PC-3 (cell line): ENCODE results near the gene SRRM2. TPM values are rescaled to one million over a fixed set of nuclear protein-coding genes. Genes with fewer than 3 reads are reported as not detected.

Experiments used
- ATAC-seq: fragments of 200-7000 bp; cut with Tn5 transposase; 2 replicates; pipeline ENCODE4 v1.9.1; 2020; ENCODE audit warnings: mild to moderate bottlenecking, moderate library complexity
- BruUV-seq: library from RNA; stranded (reverse); fragments of 400-500 nt; replicated peaks from 2 replicates; lab custom pipeline; 2021; lab: Mats Ljungman, UMichigan
- CTCF ChIA-PET: fragments of 300-600 bp; sonication (Branson Sonifier 250); formaldehyde crosslinking; loops from one replicate; lab custom pipeline; 2022; ENCODE audit warnings: antibody characterized with exemption; lab: Charles Lee
- POLR2A ChIA-PET: fragments of 300-600 bp; sonication (Branson Sonifier 250); formaldehyde crosslinking; loops from one replicate; lab custom pipeline; 2022; ENCODE audit warnings: antibody characterized with exemption; ENCODE audit not compliant: unreplicated experiment; lab: Charles Lee
- DNase-seq: peaks from one replicate; pipeline ENCODE4 v3.0.0-alpha.2; 2015
- H2AFZ ChIP-seq: fragments of 300-600 bp; sonication (generic); 2 replicates; pipeline ENCODE4 v1.6.0; 2016; ENCODE audit warnings: antibody characterized with exemption, low read length
- H3F3A ChIP-seq: fragments of 300-600 bp; sonication (generic); one replicate; pipeline ENCODE4 v1.6.0; 2017; ENCODE audit warnings: antibody characterized with exemption, low read length, control low read depth, mild to moderate bottlenecking; ENCODE audit not compliant: unreplicated experiment
- H3K27ac ChIP-seq: fragments of 300-600 bp; sonication (generic); 2 replicates; pipeline ENCODE4 v1.5.1; 2016; ENCODE audit warnings: mild to moderate bottlenecking, low read length
- H3K27me3 ChIP-seq: fragments of 300-600 bp; sonication (generic); 2 replicates; pipeline ENCODE4 v1.6.1; 2016; ENCODE audit warnings: low read length, mixed read lengths
- H3K36me3 ChIP-seq: fragments of 300-600 bp; sonication (generic); 2 replicates; pipeline ENCODE4 v1.6.1; 2016; ENCODE audit warnings: low read depth, mixed run types, low read length, mixed read lengths
- H3K4me1 ChIP-seq: fragments of 300-600 bp; sonication (generic); 2 replicates; pipeline ENCODE4 v1.5.1; 2016; ENCODE audit warnings: low read length; ENCODE audit not compliant: insufficient read depth
- H3K4me2 ChIP-seq: fragments of 300-600 bp; sonication (generic); 2 replicates; pipeline ENCODE4 v1.6.0; 2016; ENCODE audit warnings: low read length
- H3K4me3 ChIP-seq: fragments of 300-600 bp; sonication (generic); 2 replicates; pipeline ENCODE4 v1.5.1; 2016; ENCODE audit warnings: mild to moderate bottlenecking, low read length, mixed read lengths
- H3K79me2 ChIP-seq: fragments of 300-600 bp; sonication (generic); 2 replicates; pipeline ENCODE4 v1.6.1; 2017; ENCODE audit warnings: low read length, mixed read lengths
- H3K9ac ChIP-seq: fragments of 300-600 bp; sonication (generic); 2 replicates; pipeline ENCODE4 v1.6.0; 2016; ENCODE audit warnings: mild to moderate bottlenecking, low read length
- H3K9me2 ChIP-seq: fragments of 300-600 bp; sonication (generic); replicated peaks from 2 replicates; pipeline ENCODE4 v1.6.1; 2016; ENCODE audit warnings: mixed run types, low read length, mixed read lengths
- H3K9me3 ChIP-seq: fragments of 300-600 bp; sonication (generic); 2 replicates; pipeline ENCODE4 v1.6.1; 2016; ENCODE audit warnings: low read length, mixed read lengths
- H4K20me1 ChIP-seq: fragments of 300-600 bp; sonication (generic); 2 replicates; pipeline ENCODE4 v1.6.1; 2016; ENCODE audit warnings: low read length, mixed read lengths
- CTCF ChIP-seq: fragments of 300-600 bp; sonication (generic); conservative IDR thresholded peaks from 2 replicates; pipeline ENCODE4 v1.5.1; 2017; ENCODE audit warnings: antibody characterized with exemption, low read depth, mild to moderate bottlenecking, low read length
- EZH2 ChIP-seq: fragments of 300-600 bp; sonication (generic); IDR thresholded peaks from one replicate; pipeline ENCODE4 v1.6.1; 2017; ENCODE audit warnings: antibody characterized with exemption, mild to moderate bottlenecking, low read length; ENCODE audit not compliant: unreplicated experiment
- EZH2phosphoT487 ChIP-seq: fragments of 300-600 bp; sonication (generic); IDR thresholded peaks from 2 replicates; pipeline ENCODE4 v1.6.1; 2018; ENCODE audit warnings: mild to moderate bottlenecking, antibody characterized with exemption, low read length, borderline replicate concordance
- intact Hi-C: fragments of 100-400 bp; cut with micrococcal nuclease; formaldehyde crosslinking; loops from 2 replicates; pipeline ENCODE4 v1.9.0; 2023
- total RNA-seq: library from RNA; depleted of rRNA; stranded (reverse); fragments of >200 nt; gene quantifications from 2 replicates; pipeline ENCODE4 v1.2.3, GENCODE V29; 2014

The SRRM2 gene
- total RNA-seq, 1 experiment from 2014 or later = 72.6 TPM

GRCh38 chr16:2787961-2788360 lies 35.5 kb downstream of the SRRM2 start:
- Histone ChIP-seq H3F3A (no peaks in the 10 kb centered on the region), H3K9me2 (no peaks in the 10 kb centered on the region), H3K4me2 (no peak overlapping the region), H3K4me1 (no peaks in the 10 kb centered on the region), H3K9ac (no peak overlapping the region), H3K79me2 (no peaks in the 10 kb centered on the region), H3K36me3 (no peaks in the 10 kb centered on the region), H3K27ac (no peak overlapping the region), H3K9me3 (no peaks in the 10 kb centered on the region), H4K20me1 (no peaks in the 10 kb centered on the region), H3K4me3 (no peak overlapping the region), H3K27me3 (no peaks in the 10 kb centered on the region; the same call in 1 of the 2 replicates), H2AFZ (no peak overlapping the region)
- intact Hi-C loops = no loop called here
- ChIA-PET CTCF (no interaction called here), POLR2A (no interaction called here)
- BruUV-seq = no TSS peak
- DNase-seq (no peak), ATAC-seq (no peak)
- TF ChIP-seq CTCF = no peak
- no peak for TF ChIP-seq EZH2phosphoT487
- no peak for TF ChIP-seq EZH2

DNA sequence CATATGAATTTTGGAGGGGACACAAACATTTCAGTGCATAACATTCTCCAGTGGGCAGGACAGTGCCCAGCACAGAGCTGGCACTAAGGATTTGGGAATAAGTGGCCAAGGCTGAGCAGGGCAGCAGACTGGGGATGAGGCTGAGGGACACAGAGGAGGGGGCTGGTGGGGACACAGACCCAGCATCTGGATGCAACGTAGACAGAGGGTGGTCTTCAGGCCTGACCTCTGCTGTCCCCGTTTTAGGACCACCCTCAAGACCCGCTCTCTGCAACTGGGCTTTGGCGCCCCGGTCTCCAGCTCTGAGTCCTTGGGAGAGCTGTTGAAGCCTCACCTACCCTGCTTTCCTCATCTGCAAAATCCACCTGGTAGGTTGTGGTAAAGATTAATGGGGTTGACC lies 38.2 kb downstream of the SRRM2 start:
- Histone ChIP-seq H3K27me3 (no peaks in the 10 kb centered on the region; the same call in 1 of the 2 replicates), H3F3A (no peaks in the 10 kb centered on the region), H2AFZ (no peak overlapping the region), H3K27ac (no peak overlapping the region), H3K36me3 (no peaks in the 10 kb centered on the region), H3K4me3 (no peak overlapping the region), H3K9me3 (no peaks in the 10 kb centered on the region), H3K9ac (no peak overlapping the region), H3K9me2 (no peaks in the 10 kb centered on the region), H3K4me1 (peaks cover 8% of the 10 kb centered on the region), H3K79me2 (no peaks in the 10 kb centered on the region), H3K4me2 (no peak overlapping the region), H4K20me1 (no peaks in the 10 kb centered on the region)
- DNase-seq = no peak
- POLR2A ChIA-PET = no interaction called here
- BruUV-seq = no TSS peak
- CTCF ChIA-PET = no interaction called here
- ATAC-seq = no peak
- intact Hi-C loops = no loop called here
- TF ChIP-seq EZH2 (no peak), CTCF (no peak), EZH2phosphoT487 (no peak)

GRCh38 chr16:2791174-2791573 lies 38.7 kb downstream of the SRRM2 start:
- Histone ChIP-seq H4K20me1 (no peaks in the 10 kb centered on the region), H3K9me2 (no peaks in the 10 kb centered on the region), H3K9ac (no peak overlapping the region), H3K4me1 (peaks cover 8% of the 10 kb centered on the region), H3K27ac (no peak overlapping the region), H3K9me3 (no peaks in the 10 kb centered on the region), H3K79me2 (no peaks in the 10 kb centered on the region), H3F3A (no peaks in the 10 kb centered on the region), H2AFZ (no peak overlapping the region), H3K4me3 (no peak overlapping the region), H3K4me2 (no peak overlapping the region), H3K27me3 (no peaks in the 10 kb centered on the region; the same call in 1 of the 2 replicates), H3K36me3 (no peaks in the 10 kb centered on the region)
- ATAC-seq (no peak), DNase-seq (no peak)
- ChIA-PET POLR2A (no interaction called here), CTCF (no interaction called here)
- TF ChIP-seq EZH2 = no peak
- TF ChIP-seq CTCF = no peak
- no peak for TF ChIP-seq EZH2phosphoT487
- BruUV-seq = no TSS peak
- intact Hi-C loops = no loop called here
